Urothelium cell line (cell line): ENCODE measurements around the gene UPK3A.

Source experiments
- DNase-seq: peaks from one replicate; pipeline ENCODE4 v3.0.0; 2011; ENCODE audit warnings: low spot score, mixed read lengths
- FAIRE-seq: peaks from 2 replicates; lab custom pipeline; 2011; peaks lifted over from hg19 to GRCh38; lab: Jason Lieb, UNC

The UPK3A gene

DNA sequence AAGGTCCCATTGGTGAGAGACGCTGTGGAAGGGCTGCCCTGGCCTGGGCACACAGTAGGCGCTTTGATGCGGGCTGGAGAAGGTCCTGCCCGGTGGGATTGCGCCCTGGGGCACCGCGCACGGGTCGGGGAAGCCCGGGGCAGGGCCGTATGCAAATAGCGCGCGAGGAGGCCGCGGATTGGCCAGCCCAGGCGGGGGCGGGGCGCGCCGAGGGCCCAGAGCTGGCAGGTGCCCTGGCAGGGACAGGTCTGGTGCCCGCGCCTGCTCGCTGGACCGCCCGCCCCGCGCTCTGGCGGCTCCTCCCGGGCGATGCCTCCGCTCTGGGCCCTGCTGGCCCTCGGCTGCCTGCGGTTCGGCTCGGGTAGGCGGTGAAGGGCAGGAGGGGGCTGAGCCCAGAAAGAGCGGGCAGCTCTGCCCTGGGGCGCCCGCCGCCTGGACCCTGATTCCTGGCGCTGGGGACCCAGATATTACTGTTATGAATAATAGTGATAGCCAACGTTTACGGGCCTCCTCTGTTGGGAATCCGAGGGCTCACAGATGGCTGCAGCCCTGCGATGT is at the start of gene UPK3A:
TSS of gene UPK3A (plus strand) at position 245 of the 558 bp plus-strand sequence. CDS start at position 310, 65 bp downstream.
- FAIRE-seq = no peak
- no peak for DNase-seq

GRCh38 chr22:45235101-45235777 is 49.5 kb upstream of the UPK3A start:
- FAIRE-seq (no peak), DNase-seq (no peak)

GRCh38 chr22:45235851-45236342 is 48.9 kb upstream of the UPK3A start:
- DNase-seq (no peak), FAIRE-seq (peak; percentile 50)

DNA sequence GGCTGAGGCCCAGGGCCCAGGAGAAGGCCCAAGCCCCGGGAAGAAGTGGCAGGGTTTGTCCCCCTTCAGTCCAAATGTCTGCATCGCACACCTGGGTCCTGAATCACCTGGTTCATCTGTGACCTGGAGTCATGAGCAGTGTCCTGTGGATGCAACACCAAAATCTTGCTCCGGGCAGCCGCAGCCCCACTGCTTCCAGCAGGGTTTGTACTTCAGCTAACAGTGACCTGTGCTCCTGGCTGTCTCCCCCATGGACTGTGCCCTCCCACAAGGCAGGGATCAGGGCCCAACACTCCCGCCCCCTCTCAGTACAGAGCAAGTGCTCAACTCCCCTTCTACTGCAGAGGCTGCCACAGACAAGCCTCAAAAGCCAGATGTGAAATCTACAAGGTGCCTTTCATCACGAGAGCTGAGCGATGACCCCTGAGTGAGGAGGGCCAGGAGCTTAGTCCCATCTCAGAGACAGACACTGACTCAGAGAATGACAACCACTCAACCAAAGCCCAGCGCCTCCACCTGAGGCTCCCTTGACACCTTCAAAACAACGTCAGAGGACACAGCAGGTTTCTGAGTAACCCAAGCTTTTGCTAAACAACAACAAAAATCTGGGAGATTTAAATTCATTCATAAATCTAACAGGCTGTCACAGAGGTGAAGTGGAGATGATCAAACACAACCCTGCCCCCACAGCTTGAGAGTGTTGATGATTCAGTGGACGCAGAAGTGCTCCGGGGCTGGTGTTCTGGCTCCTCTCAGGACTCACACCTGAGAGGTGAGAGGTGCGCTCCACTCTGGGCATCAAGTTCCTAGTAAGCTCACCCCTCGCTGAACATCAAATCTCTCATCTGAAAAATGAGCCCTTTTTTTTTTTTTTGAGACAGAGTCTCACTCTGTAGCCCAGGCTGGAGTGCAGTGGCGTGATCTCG is 47.4 kb upstream of the UPK3A start:
- DNase-seq (no peak), FAIRE-seq (no peak)

- DNase-seq = no peak
- FAIRE-seq = no peak
Measured at GRCh38 chr22:45238076-45238956, 46.4 kb upstream of the UPK3A start.

- DNase-seq = no peak
- peak; percentile 70 for FAIRE-seq
Measured at GRCh38 chr22:45238957-45239680, 45.6 kb upstream of the UPK3A start.

GRCh38 chr22:45239681-45240051 is 45.1 kb upstream of the UPK3A start:
- DNase-seq (no peak), FAIRE-seq (no peak)

DNA sequence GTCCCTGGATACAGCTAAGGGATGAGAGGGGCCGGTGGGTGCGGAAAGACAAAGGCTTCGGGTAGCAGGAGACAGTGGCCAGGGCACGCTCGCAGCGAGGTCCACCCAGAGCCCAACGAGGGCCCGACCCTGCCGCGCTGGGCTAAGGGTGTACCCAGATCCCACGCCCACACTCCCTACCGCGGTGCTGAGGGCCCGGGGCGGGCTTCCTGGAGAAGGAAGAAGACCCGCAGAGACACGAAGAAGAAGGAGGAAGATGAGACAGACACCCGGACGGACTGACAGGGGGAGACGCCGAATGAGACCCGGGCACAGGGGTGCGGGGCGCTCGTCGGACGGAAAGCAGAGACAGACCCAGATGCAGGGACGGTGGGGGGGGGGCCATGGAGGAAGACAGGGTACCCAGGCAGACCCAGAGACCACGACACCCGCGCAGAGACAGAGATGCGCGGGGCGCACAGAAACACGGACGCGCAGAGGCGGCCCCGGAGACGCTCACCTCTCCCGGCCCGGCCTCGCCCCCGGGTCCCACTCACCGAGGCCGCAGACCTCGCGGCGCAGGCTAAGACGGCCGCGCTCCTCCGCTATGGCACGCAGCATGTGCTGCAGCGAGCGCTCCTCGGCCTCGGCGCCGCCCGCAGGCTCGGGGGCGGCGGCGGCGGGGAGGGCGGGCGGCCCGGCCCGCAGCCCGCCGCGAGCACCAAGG is 44.5 kb upstream of the UPK3A start:
- DNase-seq (peak; percentile 65), FAIRE-seq (no peak)

DNA sequence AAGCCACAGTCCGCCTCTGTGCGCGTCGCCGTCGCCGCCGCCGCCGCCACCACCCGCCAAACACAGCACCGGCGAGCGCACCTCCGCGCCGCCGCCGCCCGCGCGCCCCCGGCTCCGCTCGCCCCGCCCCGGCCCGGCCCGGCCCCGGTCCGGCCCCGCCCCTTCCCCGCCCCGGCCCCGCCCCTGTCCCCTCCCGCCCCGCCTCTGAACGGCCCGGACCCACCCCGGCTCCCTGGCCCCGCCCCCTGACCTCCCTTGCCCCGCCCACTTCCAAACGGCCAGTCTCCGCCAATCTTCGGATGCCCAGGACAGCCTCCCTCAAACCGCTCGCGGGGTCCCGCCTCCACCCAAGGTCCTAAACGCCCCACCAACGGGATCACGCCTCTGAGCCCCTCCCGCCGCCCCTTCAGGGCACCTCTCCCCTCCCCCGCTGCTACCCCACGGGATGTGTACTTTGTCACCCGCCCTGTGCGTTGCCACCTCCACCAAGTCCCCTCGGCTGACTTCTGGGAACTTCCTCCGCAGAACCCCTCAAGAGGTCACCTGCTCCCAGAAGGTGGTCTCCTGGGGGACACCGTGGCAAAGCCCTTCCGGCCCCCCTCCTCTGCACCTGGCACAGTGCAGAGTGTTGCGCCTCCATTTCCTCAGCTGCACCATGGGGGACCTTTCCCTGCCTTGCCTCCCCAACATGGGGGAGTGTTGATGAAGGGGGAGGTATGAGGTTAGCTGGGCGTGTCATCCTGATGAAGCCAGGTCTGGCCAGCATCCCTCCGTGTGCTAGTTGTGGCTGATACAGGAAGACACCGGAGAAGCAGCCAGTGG is 43.7 kb upstream of the UPK3A start, which contains the start of gene KIAA0930:
TSS of gene KIAA0930 (minus strand) at position 85 of the 822 bp plus-strand sequence. CDS start 191 bp downstream, outside the sequence.
- DNase-seq = peak; percentile 94
- FAIRE-seq = peak; percentile 37

DNA sequence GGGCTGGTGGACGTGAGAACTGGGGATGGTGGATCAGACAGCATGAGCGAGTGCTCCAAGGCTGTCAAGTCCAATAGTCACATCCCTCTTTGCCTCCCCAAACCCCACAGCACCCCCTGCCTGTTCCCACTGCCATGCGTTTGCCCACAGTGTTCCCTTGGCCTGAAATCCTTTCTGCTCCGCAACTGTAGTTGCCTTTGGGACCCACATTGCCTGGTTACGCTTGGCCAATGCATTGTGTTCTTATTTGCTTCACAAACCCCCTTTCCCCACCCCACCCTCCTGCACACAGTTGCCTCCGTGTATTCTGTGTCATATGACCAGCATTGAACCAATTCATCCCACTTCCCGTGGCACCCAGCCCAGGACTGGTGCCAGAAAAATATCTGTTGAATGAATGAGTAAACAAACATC is 42.0 kb upstream of the UPK3A start:
- FAIRE-seq = peak; percentile 89
- DNase-seq = no peak

GRCh38 chr22:45244916-45245315 is 39.8 kb upstream of the UPK3A start:
- DNase-seq = no peak
- FAIRE-seq = peak; percentile 17

DNA sequence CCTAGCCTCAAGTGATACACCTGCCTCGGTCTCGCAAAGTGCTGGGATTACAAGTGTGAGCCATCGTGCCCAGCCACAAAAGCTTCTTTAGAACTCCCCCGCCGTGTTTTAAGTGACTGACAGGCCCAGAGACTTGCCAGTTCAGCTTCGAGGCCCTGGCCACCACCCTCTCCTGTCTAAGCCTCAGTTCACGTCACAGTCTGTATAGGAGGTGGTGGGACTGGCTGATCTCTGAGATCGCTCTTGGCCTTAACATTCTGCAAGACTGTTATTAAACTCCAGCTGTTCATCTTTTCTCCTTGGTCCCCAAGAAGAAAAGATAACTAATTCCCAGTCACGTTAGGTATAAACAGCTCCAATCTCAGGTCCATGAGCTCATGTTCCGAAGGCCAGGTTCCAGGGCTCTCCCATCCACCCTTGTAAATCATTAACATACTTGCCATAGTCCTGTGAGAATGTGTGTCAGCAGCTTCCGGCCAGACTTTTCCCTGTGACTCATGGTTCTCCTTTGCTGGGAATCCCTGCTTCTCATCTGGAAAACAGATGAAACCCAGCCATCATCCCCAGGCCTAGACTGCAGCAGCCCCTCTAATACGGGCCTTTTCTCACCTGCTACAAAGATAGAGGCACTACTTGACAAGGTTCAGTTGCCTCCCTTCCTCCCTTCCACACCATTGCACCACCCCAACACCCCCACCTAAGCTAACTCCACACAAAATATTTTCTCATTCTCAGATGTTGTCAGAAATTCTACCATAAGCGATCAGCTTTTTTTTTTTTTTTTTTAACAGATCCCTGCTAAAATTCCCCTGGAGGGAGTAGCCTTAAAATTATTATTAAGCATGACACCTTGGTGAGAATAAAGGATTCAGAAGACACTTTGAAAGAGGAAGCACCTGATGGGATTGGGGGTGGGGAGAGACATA is 38.4 kb upstream of the UPK3A start:
- DNase-seq = peak; percentile 89
- peak; percentile 13 for FAIRE-seq

GRCh38 chr22:45248832-45249561 is 35.8 kb upstream of the UPK3A start:
- FAIRE-seq = no peak
- no peak for DNase-seq

DNA sequence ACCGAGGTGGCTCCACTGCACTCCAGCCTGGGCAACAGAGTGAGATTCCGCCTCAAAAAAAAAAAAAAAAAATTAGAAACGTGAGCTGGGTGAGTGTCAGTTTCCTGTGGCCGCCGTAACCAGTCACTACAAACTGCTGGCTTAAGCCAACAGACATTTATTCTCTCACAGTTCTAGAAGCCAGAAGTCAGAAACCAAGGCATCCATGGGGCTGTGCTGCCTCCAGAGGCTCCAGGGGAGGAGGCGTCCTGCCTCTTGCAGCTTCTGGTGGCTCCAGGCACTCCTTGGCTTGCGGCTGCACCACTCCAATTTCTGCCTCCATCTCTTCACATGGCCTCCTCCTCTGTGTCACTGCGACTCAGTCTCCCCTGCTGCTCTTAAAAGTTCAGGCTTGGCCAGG is 32.9 kb upstream of the UPK3A start:
- no peak for DNase-seq
- no peak for FAIRE-seq

- FAIRE-seq (no peak), DNase-seq (no peak)
Measured at GRCh38 chr22:45253039-45253641, 31.6 kb upstream of the UPK3A start.

DNA sequence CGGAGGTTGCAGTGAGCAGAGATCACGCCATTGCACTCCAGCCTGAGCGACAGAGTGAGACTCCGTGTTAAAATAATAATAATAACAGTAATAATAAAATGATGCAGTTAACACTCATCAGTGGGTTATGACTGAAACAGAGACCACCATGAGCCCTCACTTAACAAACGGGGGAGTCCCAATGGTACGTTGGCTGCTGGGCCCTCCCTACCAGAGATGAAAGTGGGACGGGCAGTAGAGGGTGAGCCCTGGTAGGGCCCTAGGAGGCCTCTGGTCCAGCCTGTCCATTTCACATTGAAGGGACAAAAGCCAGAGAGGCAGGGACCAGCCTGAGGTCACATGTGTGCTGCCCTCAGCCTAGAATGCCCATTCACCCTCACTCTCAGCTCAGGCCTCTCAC is 30.4 kb upstream of the UPK3A start:
- no peak for FAIRE-seq
- DNase-seq = no peak
